ENCODE results near the gene SSR3.
"Not testable (repeated sequence)": the region's sequence is repeated elsewhere in the genome, so short reads cannot be mapped to it uniquely, and the experiment has no call there.

SSR3 gene

GRCh38 chr3:156577736-156578135 lies 22.8 kb upstream of the SSR3 start:
- in situ Hi-C loops (cut with HindIII; ENCODE audit: low pct_ligation_motif_present, low pct_unique_long_range_greater_than_20kb, low sequenced_read_pairs), result no loop called here
- no peak for DNase-seq

GRCh38 chr3:156576651-156577348 lies 21.9 kb upstream of the SSR3 start:
- in situ Hi-C loops (cut with HindIII; ENCODE audit: low pct_ligation_motif_present, low pct_unique_long_range_greater_than_20kb, low sequenced_read_pairs), result no loop called here
- DNase-seq, result no peak

GRCh38 chr3:156576051-156576450 lies 21.1 kb upstream of the SSR3 start:
- in situ Hi-C loops (cut with HindIII; ENCODE audit: low pct_ligation_motif_present, low pct_unique_long_range_greater_than_20kb, low sequenced_read_pairs), result no loop called here
- no peak for DNase-seq

- in situ Hi-C loops (cut with HindIII; ENCODE audit: low pct_ligation_motif_present, low pct_unique_long_range_greater_than_20kb, low sequenced_read_pairs), result no loop called here
- DNase-seq, result no peak
Measured at GRCh38 chr3:156575641-156576040, 20.7 kb upstream of the SSR3 start.

- in situ Hi-C loops (cut with HindIII; ENCODE audit: low pct_ligation_motif_present, low pct_unique_long_range_greater_than_20kb, low sequenced_read_pairs); DNase-seq: not testable (repeated sequence)
Measured at GRCh38 chr3:156569881-156570280, 15.0 kb upstream of the SSR3 start.

- in situ Hi-C loops (cut with HindIII; ENCODE audit: low pct_ligation_motif_present, low pct_unique_long_range_greater_than_20kb, low sequenced_read_pairs); DNase-seq: not testable (repeated sequence)
Measured at GRCh38 chr3:156569016-156569415, 14.1 kb upstream of the SSR3 start.

GRCh38 chr3:156563900-156564682 lies 9.2 kb upstream of the SSR3 start:
- in situ Hi-C loops (cut with HindIII; ENCODE audit: low pct_ligation_motif_present, low pct_unique_long_range_greater_than_20kb, low sequenced_read_pairs), result no loop called here
- DNase-seq, result no peak

- in situ Hi-C loops (cut with HindIII; ENCODE audit: low pct_ligation_motif_present, low pct_unique_long_range_greater_than_20kb, low sequenced_read_pairs); DNase-seq: not testable (repeated sequence)
Measured at GRCh38 chr3:156562486-156562885, 7.6 kb upstream of the SSR3 start.

GRCh38 chr3:156561533-156561932 lies 6.6 kb upstream of the SSR3 start:
- DNase-seq, result no peak
- in situ Hi-C loops (cut with HindIII; ENCODE audit: low pct_ligation_motif_present, low pct_unique_long_range_greater_than_20kb, low sequenced_read_pairs), result no loop called here

- in situ Hi-C loops (cut with HindIII; ENCODE audit: low pct_ligation_motif_present, low pct_unique_long_range_greater_than_20kb, low sequenced_read_pairs), result no loop called here
- DNase-seq, result no peak
Measured at GRCh38 chr3:156559321-156559720, 4.4 kb upstream of the SSR3 start.

- in situ Hi-C loops (cut with HindIII; ENCODE audit: low pct_ligation_motif_present, low pct_unique_long_range_greater_than_20kb, low sequenced_read_pairs), result no loop called here
- no peak for DNase-seq
Measured at GRCh38 chr3:156558389-156558788, 3.5 kb upstream of the SSR3 start.

- DNase-seq, result no peak
- in situ Hi-C loops (cut with HindIII; ENCODE audit: low pct_ligation_motif_present, low pct_unique_long_range_greater_than_20kb, low sequenced_read_pairs), result no loop called here
Measured at GRCh38 chr3:156554515-156554841, 439 bp downstream of the SSR3 start.

GRCh38 chr3:156553705-156554356 lies 1.1 kb downstream of the SSR3 start:
- peak; percentile 17 for DNase-seq
- in situ Hi-C loops (cut with HindIII; ENCODE audit: low pct_ligation_motif_present, low pct_unique_long_range_greater_than_20kb, low sequenced_read_pairs), result no loop called here

- no peak for DNase-seq
- in situ Hi-C loops (cut with HindIII; ENCODE audit: low pct_ligation_motif_present, low pct_unique_long_range_greater_than_20kb, low sequenced_read_pairs), result no loop called here
Measured at GRCh38 chr3:156552973-156553372, 1.9 kb downstream of the SSR3 start.

GRCh38 chr3:156551746-156552145 lies 3.2 kb downstream of the SSR3 start:
- peak; percentile 68 for DNase-seq
- in situ Hi-C loops (cut with HindIII; ENCODE audit: low pct_ligation_motif_present, low pct_unique_long_range_greater_than_20kb, low sequenced_read_pairs), result no loop called here

GRCh38 chr3:156551261-156551660 lies 3.7 kb downstream of the SSR3 start:
- in situ Hi-C loops (cut with HindIII; ENCODE audit: low pct_ligation_motif_present, low pct_unique_long_range_greater_than_20kb, low sequenced_read_pairs), result no loop called here
- no peak for DNase-seq

GRCh38 chr3:156548902-156549301 lies 6.0 kb downstream of the SSR3 start:
- in situ Hi-C loops (cut with HindIII; ENCODE audit: low pct_ligation_motif_present, low pct_unique_long_range_greater_than_20kb, low sequenced_read_pairs), result no loop called here
- DNase-seq, result no peak

- DNase-seq, result no peak
- in situ Hi-C loops (cut with HindIII; ENCODE audit: low pct_ligation_motif_present, low pct_unique_long_range_greater_than_20kb, low sequenced_read_pairs), result no loop called here
Measured at GRCh38 chr3:156548041-156548687, 6.8 kb downstream of the SSR3 start.

- no peak for DNase-seq
- in situ Hi-C loops (cut with HindIII; ENCODE audit: low pct_ligation_motif_present, low pct_unique_long_range_greater_than_20kb, low sequenced_read_pairs), result no loop called here
Measured at GRCh38 chr3:156547637-156548036, 7.3 kb downstream of the SSR3 start.
